Inferior parietal cortex (tissue), 1 donor: ENCODE results near the gene TNFSF8.

ENCODE experiments used
- DNase-seq: peaks from one replicate; pipeline ENCODE4 v3.0.0-alpha.2; 2016; ENCODE audit errors: extremely low spot score

TNFSF8 gene

DNA sequence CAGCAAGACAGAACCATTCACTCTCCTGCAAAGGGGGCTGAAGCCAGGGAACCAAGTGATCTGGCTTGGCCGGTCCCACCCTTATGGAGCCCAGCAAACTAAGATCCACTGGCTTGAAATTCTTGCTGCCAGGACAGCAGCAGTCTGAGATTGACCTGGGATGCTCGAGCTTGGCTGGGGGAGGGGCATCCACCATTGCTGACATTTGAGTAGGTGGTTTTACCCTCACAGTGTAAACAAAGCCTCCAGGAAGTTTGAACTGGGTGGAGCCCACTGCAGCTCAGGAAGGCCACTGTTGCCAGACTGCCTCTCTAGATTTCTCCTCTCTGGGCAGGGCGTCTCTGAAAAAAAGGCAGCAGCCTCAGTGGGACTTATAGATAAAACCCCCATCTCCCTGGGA is 60.5 kb downstream of the TNFSF8 start:
- no peak for DNase-seq

DNA sequence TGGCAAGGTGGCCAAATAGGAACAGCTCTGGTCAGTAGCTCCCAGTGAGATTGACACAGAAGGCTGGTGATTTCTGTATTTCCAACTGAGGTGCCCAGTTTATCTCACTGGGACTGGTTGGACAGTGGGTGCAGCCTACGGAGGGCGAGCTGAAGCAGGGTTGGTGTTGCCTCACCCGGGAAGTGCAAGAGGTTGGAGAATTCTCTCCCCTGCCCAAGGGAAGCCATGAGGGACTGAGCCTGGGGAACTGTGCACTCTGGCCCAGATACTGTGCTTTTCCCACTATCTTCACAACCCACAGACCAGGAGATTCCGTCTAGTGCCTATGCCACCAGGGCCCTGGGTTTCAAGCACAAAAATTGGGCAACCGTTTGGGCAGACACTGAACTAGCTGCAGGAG is 61.0 kb downstream of the TNFSF8 start:
- no peak for DNase-seq

DNA sequence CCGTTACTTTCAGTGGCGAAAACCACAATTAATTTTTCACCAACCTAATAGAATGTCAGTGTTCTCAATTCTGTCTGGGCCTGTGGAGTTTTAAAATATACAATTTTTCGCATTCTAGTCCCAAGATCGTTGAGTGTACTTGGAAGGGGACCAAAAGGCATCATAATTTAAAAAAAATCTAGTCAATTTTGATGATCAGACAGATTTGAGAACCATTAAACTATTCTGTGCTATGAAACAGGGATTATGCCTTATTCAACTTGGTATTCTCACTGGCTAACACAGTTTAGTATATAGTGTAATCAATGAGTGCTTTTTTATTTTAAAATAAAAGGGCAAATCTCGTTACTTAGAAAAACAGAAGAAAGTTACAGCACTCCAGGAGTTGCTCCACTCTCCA is 63.1 kb downstream of the TNFSF8 start:
- no peak for DNase-seq

DNA sequence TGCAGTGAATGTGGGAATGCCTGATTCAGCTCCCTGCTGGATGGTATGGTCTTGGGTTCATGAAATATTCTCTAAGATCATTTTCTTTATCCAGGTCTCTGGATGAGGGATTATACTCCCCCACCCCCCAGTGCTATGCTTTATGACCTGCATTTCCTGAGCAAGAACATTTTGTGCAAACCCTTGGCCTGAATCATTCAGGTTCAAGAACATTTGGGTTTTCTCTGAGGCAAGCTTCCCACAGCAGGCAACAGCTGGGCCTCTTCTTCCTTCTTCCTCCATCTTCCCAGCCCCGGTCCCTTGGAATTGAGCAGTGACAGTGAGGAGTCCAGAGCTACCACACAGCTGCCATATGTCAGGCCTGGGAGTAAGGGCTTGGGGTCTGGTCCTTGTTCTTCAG is 65.9 kb downstream of the TNFSF8 start:
- no peak for DNase-seq

DNA sequence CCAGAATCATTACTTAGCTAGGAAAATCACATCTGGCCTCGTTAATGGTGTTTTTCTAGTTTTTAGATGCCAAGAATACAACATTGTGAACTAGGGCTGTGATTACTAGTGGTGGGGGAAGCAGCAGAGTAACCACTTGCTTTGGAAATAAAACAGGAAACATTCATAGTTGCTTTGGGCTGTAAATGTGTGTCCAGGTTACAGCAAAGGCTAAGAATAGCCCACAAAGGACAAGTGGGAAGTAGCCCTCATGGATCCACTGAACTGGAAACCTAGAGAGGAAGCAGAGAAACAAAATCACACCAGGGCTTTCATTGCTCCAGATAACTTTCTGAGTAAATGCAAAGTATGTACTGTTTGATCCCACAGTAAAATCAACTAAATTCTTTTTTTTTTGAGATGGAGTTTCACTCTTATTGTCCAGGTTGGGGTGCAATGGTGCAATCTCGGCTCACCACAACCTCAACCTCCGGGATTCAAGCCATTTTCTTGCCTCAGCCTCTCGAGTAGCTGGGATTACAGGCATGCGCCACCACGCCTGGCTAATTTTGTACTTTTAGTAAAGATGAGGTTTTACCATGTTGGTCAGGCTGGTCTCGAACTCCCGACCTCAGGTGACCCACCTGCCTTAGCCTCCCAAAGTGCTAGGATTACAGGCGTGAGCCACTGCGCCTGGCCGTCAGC is 68.3 kb downstream of the TNFSF8 start:
- no peak for DNase-seq

DNA sequence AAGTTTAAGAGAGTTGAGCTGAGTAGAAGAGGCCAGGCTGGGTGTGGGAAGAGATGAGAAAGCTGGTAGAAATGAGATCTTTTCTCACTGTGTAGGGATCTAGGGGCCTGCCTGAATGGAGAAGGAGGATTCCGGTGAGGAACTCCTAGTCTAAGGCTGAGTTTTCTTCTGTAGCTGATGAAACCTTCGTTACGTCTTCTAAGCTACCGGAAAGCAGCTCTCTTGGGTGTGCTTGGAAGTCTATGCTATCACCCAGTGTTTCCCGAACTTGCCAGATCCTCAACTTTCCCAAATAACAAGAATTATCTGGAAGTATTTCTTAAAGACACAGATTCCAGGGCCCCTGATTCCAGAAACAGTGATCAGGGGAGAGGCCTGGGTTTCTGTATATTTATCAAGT is 69.1 kb downstream of the TNFSF8 start:
- no peak for DNase-seq

DNA sequence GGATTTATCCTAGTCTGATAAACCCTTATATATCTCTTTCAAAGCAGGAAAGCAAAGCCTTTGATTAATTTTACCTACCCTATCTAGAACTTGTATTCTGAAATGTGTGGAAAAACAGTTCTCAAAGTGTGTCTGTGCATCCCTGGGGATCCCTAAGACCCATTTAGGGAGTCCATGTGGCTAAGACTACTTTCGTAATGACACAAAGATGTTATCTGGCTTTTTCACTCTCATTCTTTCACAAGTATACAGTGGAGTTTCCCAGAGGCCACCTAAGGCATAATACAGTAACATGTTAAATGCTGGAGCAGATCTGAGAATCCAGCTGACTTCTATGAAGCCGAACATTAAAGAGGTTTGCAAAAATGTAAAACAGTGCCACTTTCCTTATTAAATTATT is 70.2 kb downstream of the TNFSF8 start:
- DNase-seq: no peak

DNA sequence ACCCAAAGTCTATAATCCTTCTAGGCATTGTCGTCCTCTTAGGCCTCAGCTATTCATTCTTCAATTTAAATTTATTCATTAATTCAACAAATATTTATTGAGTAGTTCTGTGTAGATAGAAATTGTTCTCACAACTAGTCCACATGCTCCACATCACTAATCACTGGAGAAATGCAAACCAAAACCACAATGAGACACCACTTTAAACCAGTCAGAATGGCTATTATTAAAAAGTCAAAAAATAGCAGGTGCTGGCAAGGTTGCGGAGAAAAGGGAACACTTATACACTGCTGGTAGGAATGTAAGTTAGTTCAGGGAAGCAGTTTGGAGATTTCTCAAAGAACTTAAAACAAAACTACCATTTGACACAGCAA is 73.5 kb downstream of the TNFSF8 start:
- no peak for DNase-seq

DNA sequence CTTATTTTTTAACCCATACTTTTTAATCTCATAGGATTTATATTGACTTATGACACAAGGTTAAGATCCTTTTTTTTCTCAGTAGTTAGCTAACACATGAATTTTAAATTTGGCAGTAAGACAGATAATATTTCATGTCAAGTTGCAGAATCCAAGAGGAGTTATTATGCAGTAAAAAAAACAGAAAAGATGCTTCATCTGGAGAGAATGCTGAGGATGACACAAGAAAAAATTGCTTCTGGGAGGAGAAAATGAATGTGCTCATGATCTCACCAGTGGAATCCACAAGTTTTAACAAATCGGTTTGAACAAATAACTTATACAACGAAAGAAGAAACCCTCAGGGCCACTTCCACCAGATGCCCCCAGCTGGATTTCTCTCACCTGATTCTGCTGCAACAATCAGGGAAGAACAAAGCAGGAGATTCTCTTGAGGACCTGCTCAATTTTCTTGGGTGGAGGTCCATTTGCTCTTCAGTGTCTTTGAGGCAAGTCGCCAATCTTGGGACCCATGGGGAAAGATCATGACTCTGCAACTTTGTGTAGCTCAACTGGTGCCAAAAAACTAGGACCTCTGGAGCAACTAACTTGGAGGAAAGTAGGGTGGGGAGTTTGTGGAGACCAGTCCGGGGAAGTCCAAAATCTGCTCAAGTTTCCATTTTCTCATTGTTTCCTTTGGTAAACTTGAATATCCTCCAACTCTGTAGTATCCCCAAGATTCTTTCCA is 74.0 kb downstream of the TNFSF8 start:
- no peak for DNase-seq

DNA sequence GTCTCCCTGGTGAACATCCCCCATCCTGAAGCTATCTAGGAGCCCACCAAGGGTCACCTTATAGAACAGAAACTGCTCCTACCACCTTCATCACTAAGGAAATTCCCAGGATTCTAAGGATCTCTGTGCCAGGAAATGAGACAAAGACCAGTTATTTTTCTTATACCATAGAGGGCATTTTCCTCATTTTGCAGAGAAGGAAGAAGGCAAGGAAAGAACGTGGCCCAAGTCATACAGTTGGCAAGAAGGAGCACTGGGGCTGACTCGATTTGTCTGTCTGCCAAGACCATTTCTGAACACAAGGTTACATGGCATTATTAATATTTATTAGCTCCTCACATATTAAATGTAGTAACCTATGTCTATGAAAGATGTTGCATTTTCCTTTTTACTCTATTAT is 74.9 kb downstream of the TNFSF8 start:
- DNase-seq: no peak

DNA sequence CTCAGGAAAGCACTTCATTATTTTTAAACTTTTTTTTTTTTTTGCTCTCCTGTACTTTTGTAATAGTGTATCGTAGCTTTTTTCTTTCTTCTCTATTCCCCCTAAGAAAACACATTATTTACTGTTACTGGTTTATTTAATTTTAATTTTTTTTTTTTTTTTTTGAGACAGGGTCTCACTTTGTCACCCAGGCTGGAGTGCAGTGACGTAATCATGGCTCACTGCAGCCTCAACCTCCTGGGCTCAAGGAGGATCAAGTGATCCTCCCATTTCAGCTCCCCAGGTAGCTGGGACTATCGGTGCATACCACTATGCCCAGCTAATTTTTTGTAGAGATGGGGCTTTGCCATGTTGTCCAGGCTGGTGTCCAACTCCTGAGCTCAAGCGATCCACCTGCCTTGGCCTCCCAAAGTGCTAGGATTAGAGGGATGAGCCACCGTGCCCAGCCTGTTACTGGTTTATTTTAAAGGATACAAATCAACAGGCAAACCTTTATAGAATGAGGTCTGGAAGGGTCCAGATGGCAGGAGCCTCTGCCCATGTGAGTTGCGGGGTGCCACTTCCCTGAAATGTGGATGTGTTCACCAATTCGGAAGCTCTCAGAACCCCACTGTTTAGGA is 75.5 kb downstream of the TNFSF8 start:
- DNase-seq: no peak

DNA sequence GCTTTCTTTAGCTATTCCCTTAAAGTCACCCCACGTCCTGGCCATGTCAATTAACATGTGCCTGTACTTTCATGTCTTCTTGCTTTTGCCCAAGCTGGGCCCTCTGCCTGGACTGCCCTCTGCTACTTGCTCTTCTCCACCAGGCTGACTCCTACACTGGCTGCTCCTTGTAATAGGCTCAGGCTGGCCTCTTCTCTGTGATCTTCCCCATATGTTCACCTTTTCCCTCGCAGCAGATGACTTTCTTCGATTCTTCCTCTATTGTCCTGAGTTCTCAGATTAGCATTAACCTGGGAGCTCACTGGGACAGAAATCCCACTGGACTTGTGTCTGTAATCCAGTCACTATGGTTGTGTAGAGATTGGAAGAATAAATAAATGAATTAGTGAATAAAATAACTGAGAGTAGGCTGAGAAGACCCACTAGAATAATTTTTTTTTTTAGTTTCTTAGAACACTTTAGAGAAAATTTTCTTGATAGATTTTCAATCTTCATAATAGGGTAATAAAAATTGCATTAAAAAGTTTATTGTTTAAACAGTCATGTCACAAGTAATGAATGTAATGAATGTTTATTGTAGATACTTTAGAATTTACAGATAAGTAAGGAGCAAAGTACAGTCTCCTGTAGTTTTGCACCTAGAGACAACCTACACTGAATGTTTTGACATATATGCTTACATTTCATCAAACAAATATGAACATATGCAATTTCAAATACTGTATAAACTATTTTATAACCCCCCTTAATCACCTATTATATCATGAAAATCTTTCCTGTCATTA is 77.1 kb downstream of the TNFSF8 start:
- DNase-seq: no peak

DNA sequence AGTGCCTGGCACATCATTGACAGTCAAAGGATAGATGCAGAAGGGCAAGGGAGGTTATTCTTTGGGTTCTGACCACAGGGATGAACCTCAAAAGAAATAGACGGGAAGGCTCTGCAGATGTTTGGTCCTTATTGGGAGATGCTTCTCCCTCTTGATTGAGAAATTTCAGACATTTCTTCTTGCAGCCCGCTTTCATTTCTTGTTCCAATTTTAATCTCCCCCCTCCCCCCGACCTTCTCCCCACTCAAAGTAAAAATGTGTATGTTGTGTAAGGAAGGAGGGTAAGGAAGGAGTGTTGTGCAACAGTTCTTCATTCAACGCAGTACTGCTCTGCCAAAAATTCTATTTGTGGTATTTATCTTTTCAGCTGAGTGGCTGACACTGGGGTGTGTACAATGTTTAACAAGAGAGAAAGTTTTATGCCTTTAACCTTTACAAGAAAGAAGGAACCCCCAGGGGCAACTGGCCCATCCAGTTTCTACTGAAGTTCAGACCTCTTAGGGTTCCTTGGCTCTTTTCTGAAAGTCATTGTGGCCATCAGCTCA is 78.3 kb downstream of the TNFSF8 start:
- no peak for DNase-seq

DNA sequence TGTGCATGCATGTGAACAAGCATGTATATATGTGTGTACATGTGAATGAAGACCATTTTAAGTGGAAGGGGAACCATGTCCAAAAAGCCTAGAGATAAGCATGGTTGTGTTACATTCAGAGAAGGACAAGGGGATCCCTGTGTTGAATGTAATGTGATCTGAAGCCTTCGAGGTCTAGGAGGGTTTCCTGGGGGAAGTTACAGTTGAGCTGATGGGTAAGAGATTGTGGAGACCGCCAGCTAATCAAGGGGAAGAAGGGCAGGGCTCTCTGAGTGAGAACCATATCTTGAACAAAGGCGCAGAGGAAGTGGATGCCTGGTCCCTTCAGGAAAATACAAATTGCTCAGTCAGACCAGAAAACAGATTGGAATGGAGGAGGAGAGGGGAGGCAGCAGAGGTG is 79.1 kb downstream of the TNFSF8 start:
- no peak for DNase-seq
